AG20443 (cell line): Measurements from ENCODE around the gene TRAK1.

Experiments used
- DNase-seq: peaks from one replicate; pipeline ENCODE4 v3.0.0; 2012; ENCODE audit warnings: low spot score, mixed read lengths

TRAK1 gene

GRCh38 chr3:42067326-42067725 lies 23.8 kb upstream of the TRAK1 start:
- peak; percentile 61 for DNase-seq

DNA sequence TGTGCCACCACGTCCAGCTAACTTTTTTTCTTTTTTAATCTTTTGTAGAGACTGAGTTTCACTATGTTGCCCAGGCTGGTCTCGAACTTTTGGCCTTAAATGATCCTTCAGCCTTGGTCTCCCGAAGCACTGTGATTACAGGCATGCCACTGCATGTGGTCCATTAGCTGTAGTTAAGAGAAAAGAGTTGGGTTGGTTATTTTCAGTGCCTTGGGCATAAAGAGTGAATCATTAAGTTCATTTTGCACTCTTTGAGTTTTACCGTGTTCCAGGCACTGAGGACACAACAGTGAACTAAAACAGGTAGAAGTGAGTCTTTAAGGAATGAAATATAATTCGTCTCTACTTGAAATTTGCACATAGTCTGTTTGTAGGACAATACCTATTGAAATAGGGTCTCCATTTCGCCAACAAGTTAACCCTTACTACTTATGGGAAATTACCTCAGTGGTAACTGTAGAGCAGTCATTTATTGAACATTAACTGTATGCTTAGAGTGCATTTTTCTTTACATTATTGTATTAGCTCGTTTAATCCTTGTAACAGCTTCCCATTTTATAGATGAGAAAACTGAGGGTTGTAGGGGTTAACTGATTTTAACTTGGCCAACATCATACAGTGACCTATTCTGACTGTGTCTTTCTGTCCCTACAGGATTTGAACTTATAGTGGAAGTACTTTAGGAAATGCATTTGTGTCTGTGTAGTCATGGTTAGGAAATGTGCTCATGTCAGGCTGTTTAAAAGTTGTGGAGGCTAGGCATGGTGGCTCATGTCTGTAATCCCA lies 22.7 kb upstream of the TRAK1 start:
- no peak for DNase-seq

- DNase-seq = no peak
These were observed 21.1 kb upstream of the TRAK1 start for GRCh38 chr3:42070089-42070488.

DNA sequence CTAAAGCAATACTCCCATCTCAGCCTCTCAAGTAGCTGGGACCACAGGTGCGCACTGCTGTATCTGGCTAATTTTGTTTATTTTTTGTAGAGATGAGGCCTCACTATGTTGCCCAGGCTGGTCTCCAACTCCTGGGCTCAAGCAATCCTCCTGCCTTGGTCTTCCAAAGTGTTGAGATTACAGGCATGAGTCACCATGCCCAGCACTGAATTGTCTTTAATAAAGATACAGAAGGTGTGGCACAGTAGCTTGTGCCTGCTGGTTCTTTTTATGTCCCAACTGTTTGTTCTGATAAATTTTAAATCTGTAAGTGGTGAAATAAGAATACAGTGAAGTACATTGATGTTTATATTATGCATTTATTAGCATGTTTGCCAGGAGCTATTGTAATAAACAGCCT lies 20.6 kb upstream of the TRAK1 start:
- no peak for DNase-seq

GRCh38 chr3:42071904-42072812 lies 19.0 kb upstream of the TRAK1 start:
- peak; percentile 71 for DNase-seq

GRCh38 chr3:42072831-42073301 lies 18.3 kb upstream of the TRAK1 start:
- DNase-seq = no peak

DNA sequence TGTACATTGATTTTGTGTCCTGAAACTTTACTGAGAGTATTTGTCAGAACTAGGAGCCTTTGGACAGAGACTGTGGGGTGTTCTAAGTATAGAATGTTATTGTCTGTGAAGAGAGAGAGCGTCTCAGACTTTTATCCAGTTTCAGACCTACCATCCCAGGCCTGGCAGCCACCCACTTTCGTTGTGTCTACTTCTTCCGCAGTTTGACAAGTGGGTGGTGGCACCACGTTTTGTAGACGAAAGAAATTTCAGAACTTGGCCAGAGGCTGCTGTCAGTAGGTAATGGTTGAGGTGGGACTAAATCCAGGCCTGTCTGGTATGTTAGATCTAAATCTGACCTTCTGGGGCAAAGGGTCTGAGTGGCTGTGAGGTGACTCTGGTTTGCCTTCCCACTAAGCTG lies 13.4 kb upstream of the TRAK1 start:
- no peak for DNase-seq

DNA sequence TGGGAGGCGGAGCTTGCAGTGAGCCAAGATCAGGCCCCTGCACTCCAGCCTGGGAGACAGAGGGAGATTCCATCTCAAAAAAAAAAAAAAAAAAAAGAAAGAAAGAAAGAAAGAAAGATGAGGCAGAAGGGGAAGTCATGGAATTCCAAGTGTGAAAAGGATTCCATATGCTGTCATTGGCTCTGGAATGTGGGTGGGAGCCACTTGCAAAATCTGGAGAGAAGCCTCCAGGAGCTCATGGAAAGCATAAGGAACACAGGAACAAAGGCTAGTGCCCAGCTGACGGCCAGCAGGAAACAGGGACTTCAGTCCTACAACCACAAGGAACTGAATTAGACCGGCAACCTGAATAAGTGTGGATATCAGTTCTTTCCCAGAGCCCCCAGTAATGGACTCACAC lies 12.5 kb upstream of the TRAK1 start:
- peak; percentile 33 for DNase-seq

DNA sequence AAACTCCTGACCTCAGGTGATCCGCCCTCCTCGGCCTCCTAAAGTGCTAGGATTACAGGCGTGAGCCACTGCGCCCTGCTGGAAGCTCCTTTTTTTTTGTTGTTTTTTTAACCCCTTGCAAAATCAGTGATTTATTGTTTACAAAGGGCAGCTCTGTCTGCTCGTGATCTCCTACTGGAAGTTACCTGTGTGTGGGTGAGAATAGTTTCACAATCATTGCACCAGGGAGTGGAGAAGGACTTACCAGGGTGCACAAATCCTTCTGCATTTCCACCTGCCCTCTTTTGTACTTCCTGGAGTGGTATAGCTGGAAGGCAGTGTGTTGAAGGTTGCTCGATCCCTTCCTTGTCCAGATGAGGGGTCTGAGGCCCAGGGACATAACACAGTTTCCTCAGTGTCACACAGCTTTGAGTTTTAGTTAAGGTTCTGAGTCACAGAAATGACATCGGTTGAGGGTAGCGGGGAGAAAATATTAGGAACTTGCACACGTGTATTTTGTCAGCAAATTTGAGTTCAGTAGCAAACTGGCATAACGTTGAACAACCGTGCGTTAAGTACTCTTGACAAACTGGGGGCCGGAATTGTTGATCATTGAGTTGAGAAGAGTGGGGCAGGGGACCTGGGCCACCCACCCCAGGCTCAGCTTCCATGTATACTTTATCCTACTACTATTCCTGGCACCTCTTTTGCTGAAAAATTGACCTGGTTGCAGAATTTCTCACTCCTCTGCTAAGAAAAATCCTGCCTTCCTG lies 11.3 kb upstream of the TRAK1 start:
- DNase-seq = no peak

GRCh38 chr3:42080453-42080872 lies 10.7 kb upstream of the TRAK1 start:
- peak; percentile 41 for DNase-seq

GRCh38 chr3:42081838-42082473 lies 9.2 kb upstream of the TRAK1 start:
- no peak for DNase-seq

DNA sequence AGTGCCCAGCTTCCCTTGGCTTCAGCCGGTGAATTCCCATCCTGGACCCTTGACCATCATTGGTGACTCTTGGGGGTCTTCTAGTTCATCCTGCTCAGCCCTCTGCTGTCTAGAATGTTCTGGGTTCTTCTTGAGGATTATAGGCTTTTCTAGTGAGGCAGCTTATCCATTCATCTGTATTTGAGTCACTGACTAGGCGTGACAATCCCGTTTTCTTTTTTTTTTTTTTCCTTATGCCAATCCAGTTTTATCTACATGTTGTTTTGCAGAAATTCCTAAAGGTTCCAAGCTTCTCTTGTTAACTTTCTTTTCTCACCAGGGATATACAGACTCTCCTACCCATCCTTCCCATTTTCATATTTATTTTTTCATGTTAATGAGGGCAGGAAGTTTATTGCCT lies 6.6 kb upstream of the TRAK1 start:
- no peak for DNase-seq

DNA sequence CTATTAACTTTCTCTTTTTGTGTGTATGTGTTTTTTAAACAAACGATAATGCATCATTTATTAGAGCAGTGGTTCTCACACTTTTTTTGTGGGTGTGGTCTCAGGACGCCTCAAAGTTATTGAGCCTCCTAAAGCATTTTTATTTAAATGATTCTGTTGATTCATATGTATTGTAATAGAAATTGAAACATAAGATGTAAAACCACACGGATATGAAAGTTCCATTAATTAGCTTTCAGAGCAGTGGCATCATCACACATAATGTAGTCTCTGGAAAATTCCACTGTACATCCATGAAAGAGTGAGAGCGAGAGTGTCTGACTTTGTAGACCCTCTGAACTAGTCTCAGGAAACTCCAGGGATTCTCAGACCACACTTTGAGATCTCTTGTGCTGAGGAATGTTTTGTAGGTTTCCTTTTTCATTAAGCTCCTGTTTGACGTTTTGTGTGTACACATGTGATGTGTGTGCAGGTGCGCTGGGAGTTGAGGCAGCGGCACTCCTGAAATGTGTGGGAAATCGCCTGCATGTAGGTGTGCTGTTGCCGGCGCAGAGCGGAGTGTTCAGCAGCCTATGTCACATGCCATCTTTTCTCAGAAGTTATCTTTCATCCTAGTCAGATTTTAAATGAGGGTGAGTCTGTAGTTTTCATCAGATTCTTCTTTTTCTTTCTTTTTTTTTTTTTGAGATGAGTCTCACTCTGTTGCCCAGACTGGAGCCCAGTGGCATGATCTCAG lies 5.3 kb upstream of the TRAK1 start:
- DNase-seq = no peak

DNA sequence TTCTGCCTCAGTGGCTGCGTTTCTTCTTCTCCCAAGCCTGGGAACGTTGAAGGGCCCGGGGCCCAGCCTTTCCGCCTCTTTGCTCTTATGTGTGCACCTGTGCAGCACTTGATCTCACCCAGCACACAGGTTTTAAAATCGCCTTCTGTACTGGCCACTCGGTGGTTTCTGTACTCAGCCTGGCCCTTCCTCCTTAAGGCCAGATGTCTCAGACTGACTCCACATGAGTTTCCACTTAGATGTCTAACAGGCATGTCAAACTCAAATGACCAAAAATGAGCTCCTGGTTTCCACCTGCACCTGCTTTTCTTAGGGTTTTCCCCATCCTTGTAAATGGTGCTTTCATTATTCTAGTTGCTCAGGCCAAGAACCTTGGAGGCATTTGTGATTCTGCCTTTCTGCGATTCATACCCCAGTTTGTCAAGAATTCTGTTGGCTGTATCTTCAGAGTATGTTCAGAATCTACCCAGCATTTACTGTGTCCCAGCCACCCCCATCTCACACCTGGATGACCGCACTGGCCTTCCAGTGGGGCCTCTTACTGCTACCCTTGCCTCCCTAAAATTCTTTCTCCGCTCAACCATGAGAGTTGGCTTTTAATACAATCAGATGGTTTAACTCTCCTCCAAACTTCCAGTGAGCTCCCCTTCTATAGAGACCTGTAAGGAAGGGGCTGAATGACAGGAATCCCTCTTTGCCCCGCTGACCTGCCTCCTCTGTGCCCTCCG lies 2.2 kb upstream of the TRAK1 start:
- DNase-seq = no peak

- DNase-seq = no peak
These were observed 849 bp downstream of the TRAK1 start for GRCh38 chr3:42092006-42092405.

GRCh38 chr3:42094128-42094527 lies 3.0 kb downstream of the TRAK1 start:
- DNase-seq = no peak

GRCh38 chr3:42094691-42095391 lies 3.7 kb downstream of the TRAK1 start:
- no peak for DNase-seq

DNA sequence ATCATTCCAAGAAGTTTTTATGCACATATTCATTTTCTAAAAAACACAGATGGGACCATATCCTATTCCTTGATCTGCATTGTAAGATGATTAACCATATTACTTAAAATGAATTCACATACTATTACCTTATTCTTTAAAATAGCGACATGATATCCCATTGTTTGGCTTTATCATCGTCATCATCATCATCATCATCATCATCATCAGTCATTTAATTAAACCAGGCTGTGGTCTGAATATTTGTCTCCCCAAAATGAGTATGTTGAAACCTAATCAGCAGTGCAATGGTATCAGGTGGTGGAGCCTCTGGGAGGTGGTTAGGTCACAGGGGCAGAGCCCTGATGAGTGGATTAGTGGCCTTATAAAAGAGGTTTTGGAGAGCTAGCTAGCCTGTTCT lies 4.4 kb downstream of the TRAK1 start:
- no peak for DNase-seq

GRCh38 chr3:42096796-42097565 lies 5.8 kb downstream of the TRAK1 start:
- DNase-seq = no peak
